T-helper 1 cell treated with Interleukin-12 subunit alpha and Interleukin-12 subunit beta and Interleukin-4 antibody, amounts not matched to agents 30 μg/mL and 1 μg/mL, for 36 hours (primary cell): ENCODE measurements around the gene RTL5.
A peak's percentile ranks its signal among the peaks of the same experiment; 100 is the strongest.

Source experiments
- H3K27ac Mint-ChIP-seq: one replicate; pipeline ENCODE4 v1.8.0; 2021; ENCODE audit warnings: mild to moderate bottlenecking, mixed read lengths
- H3K27me3 Mint-ChIP-seq: one replicate; pipeline ENCODE4 v1.8.0; 2021; ENCODE audit warnings: low read depth, mixed read lengths
- H3K36me3 Mint-ChIP-seq: one replicate; pipeline ENCODE4 v1.8.0; 2021; ENCODE audit warnings: low read depth, mixed read lengths
- H3K4me1 Mint-ChIP-seq: one replicate; pipeline ENCODE4 v1.8.0; 2021; ENCODE audit warnings: low read depth, mixed read lengths
- H3K4me3 Mint-ChIP-seq: one replicate; pipeline ENCODE4 v1.8.0; 2021; ENCODE audit warnings: mild to moderate bottlenecking, moderate library complexity, mixed read lengths
- H3K9me3 Mint-ChIP-seq: one replicate; pipeline ENCODE4 v1.8.0; 2021; ENCODE audit warnings: mixed read lengths

The RTL5 gene

DNA sequence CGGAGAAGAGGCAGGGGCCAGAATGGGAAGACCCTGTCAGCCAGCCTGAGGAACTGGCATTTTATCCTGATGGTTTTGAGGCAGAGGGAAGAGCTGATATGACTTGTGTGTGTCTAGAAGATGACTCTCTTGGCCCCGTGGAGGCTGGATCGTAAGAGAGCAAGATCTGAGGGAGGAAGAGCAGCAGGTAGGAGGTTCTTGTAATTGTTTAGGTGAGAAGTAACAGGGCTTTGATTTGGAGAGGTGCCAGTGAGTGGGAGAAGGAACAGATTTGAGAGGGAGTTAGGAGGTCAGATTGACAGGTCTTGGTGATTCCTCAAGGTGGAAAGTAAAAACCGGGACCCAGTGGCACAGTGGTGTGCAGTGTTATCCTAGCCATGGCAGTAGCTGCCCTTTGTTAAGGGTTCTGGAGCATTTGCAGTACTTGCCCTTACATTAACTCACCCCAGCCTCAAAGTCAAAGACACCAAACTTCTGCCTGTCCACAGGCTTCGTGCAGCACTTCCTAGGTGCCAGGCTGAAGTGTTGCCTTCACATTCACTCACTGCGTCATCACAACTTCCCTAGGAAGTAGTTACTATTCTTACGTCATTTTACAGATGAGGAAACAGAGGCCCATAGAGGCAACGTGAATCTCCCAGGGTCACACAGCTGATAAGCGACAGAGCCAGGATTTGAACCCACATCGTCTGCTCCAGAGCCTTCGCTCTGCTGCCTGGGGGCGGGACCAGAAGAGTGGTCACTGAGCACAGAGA, 23.7 kb downstream of the RTL5 start:
- Mint-ChIP-seq H3K36me3 (peaks cover 8% of the 10 kb centered on the region), H3K9me3 (no peaks in the 10 kb centered on the region), H3K27ac (no peak overlapping the region), H3K27me3 (peaks cover 56% of the 10 kb centered on the region), H3K4me3 (no peak overlapping the region), H3K4me1 (peaks cover 17% of the 10 kb centered on the region)

DNA sequence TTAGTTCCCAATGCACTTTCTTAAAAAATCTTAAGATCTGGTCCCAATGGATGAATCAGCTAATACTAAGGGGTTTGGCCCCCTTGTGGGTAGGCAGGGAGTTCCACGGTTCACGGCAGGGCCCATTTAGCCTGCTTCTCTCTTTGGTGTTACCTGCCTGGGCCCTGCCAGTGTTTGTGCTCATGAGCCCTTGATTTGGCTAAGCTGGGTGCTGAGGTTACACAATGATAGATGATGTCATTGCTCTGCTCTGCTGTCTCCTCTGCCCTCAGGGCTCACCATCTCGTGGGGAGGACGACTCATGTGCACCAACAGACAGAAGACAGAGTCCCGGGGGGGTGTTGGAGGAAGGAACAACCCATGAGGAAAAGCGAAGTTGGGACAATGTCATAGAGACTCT, 24.4 kb downstream of the RTL5 start:
- Mint-ChIP-seq H3K27ac (no peak overlapping the region), H3K4me3 (no peak overlapping the region), H3K27me3 (peaks cover 53% of the 10 kb centered on the region), H3K36me3 (peaks cover 8% of the 10 kb centered on the region), H3K9me3 (no peaks in the 10 kb centered on the region), H3K4me1 (peaks cover 17% of the 10 kb centered on the region)

DNA sequence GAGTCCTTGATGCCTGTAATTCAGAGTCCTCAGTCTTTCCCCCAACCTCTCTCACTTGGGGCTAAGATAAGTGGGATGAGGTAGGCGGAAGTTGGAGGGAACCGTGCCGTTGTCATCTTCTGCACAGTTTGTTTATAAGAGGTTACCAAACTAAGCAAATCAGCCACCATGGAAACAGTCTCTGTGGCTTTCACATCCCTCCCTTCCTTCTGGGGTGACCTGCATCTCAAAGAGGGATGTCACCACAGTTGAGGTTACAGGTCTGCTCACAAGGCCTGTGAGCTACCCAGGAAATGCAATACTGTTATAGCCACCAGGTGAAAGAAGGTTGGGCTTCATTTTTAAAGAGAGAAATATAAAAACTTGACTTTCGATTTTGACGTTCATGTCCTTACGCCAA, 26.3 kb downstream of the RTL5 start:
- H3K4me3 Mint-ChIP-seq: no peak overlapping the region
- H3K27ac Mint-ChIP-seq: no peak overlapping the region

DNA sequence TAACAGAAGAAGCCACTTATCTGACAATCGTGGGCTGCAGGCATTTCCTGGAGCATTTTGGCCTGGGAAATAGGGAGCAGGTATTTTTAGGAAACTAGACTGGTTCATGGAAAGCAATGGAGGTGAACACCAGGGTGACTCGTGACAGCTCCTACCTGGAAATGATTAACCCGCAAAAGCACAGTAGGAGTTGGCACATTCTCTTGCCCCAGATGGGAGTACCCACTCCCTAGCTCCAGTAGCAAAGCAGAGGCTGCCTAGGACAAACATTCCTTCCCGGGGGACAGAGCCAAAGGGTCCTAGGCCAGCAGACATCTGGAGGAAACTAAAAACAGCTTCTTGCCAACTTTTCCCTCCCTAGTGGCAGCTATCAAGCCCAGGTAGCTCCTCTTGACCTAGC, 29.0 kb downstream of the RTL5 start:
- H3K27ac Mint-ChIP-seq: no peak overlapping the region
- H3K4me1 Mint-ChIP-seq: peaks cover 40% of the 10 kb centered on the region
- H3K36me3 Mint-ChIP-seq: peaks cover 6% of the 10 kb centered on the region
- no peaks in the 10 kb centered on the region for H3K9me3 Mint-ChIP-seq
- H3K4me3 Mint-ChIP-seq: no peak overlapping the region
- peaks cover 36% of the 10 kb centered on the region for H3K27me3 Mint-ChIP-seq

More for the DNA sequence above, 26.3 kb downstream of the RTL5 start:
- H3K27me3 Mint-ChIP-seq: peaks cover 37% of the 10 kb centered on the region
- no peaks in the 10 kb centered on the region for H3K9me3 Mint-ChIP-seq
- H3K4me1 Mint-ChIP-seq: peaks cover 32% of the 10 kb centered on the region
- H3K36me3 Mint-ChIP-seq: peaks cover 5% of the 10 kb centered on the region

DNA sequence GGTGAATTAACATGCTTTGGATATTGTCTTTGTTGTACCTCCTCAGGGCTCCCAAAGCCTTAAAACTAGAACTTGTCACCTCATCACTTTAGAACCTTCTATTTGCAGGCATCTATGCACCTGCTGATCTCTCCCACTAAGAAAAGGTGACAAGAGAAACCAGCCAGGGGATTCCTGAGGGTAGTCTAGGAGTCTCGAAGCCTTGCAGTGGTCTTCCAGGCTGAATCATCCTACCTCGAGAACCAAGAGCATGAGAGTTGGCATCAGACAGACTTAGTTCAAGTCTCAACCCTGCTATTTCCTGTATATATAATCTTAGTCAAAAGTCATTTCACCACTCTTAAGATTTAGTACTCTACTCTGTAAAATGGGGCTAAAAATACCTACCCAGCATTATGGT, 29.6 kb downstream of the RTL5 start:
- peak overlapping the region; percentile 68 for H3K4me3 Mint-ChIP-seq
- H3K27ac Mint-ChIP-seq: peak overlapping the region; percentile 16
- peaks cover 36% of the 10 kb centered on the region for H3K27me3 Mint-ChIP-seq
- no peaks in the 10 kb centered on the region for H3K9me3 Mint-ChIP-seq
- peaks cover 37% of the 10 kb centered on the region for H3K4me1 Mint-ChIP-seq
- peaks cover 3% of the 10 kb centered on the region for H3K36me3 Mint-ChIP-seq

DNA sequence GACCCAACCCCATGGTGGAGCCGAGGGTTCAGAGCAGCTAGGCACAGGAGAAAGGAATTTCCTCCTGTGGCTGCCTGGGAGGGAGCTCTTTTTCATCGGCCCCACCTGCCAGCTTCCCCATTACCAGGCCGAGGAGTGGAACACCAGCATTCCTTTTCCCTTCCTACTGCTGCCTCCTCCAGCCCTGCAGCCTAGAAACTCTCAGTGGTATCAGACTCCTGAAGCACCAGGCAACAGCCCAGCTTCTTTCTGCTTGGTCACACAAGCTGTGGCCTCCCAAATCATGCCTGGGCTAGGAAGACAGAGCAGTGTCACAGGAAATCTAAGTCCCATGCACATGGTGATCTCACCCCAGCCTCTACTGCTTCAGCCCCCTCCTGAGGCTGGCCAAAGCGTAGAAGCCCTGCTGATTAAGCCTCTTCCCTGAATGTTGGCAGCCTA, 30.1 kb downstream of the RTL5 start:
- Mint-ChIP-seq H3K36me3 (peaks cover 3% of the 10 kb centered on the region), H3K27ac (peak overlapping the region; percentile 79), H3K27me3 (peaks cover 41% of the 10 kb centered on the region), H3K4me1 (peaks cover 37% of the 10 kb centered on the region), H3K4me3 (peak overlapping the region; percentile 42), H3K9me3 (no peaks in the 10 kb centered on the region)

DNA sequence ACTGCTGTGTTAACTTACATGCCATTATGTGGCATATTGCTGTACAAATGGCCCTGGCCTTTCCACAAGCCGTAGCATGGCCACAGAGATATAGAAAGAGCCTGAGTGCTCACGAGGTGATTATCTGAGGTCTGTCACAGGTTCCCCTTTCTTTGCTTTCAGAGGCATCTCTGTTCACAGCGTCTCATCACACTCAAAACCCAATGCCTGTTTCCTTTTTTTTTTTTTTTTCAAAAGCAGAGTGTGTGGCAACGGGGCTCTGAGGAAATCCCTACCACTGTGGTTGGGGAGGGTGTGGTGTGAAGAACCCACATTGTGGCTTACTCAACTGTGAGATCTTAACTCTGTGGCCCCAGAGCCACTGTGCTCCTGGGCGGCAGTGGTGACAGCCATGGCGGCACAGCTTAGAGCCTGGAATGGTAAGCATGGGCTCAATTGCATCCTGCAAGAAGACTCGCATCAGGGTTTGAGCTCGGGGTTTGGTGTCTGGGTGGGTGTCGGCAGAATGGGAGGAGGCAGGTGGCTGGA, 30.8 kb downstream of the RTL5 start:
- Mint-ChIP-seq H3K4me1 (peaks cover 34% of the 10 kb centered on the region), H3K9me3 (no peaks in the 10 kb centered on the region), H3K36me3 (peaks cover 3% of the 10 kb centered on the region), H3K27me3 (peaks cover 48% of the 10 kb centered on the region), H3K27ac (peak overlapping the region; percentile 79), H3K4me3 (peak overlapping the region; percentile 66)

DNA sequence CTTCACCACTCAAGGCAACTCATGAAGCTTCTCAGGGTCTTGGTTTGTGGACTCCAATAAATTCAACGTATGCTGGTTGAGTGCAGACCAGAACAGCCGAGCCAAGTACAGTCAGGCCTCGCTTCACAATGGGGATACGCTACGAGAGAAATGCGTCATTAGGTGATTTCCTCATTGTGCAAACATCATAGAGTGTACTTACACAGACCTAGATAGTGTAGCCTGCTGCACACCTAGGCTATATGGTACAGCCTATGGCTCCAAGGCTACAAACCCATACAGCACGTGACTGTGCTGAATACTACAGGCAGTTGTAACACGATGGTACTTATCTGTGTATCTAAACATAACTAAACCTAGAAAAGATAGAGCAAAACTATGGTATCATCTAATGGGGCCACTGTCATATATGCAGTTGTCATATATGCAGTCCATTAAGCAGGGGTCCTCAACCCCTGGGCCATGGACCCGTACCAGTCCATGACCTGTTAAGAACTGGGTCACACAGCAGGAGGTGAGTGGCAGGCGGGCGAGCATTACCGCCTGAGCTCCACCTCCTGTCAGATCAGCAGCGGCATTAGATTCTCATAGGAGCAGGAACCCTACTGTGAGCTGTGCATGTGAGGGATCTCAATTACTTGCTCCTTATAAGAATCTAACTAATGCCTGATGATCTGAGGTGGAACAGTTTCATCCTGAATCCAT, 31.5 kb downstream of the RTL5 start:
- Mint-ChIP-seq H3K4me1 (peaks cover 32% of the 10 kb centered on the region), H3K4me3 (peak overlapping the region; percentile 66), H3K27me3 (peaks cover 53% of the 10 kb centered on the region), H3K9me3 (no peaks in the 10 kb centered on the region), H3K36me3 (peaks cover 3% of the 10 kb centered on the region), H3K27ac (peak overlapping the region; percentile 79)

DNA sequence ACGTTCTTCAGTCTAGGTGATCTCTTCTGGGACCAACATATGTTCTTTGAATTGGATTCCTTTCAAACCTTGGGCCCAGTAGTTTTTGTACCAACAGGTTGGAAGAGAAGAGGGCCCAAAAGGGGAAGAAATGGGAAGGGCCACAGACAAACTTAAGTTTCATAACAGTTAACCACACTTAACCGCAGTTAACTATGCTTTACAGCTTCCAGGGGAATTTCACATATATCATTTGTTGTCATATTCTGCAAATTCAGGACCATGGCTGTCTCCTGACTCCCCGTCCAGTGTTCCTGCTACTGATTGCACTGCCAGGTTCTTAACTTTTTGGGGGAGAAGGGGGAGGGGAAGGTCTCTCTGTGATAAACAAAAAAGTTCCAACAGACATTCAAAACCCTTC, 34.6 kb downstream of the RTL5 start:
- peaks cover 55% of the 10 kb centered on the region for H3K27me3 Mint-ChIP-seq
- no peaks in the 10 kb centered on the region for H3K9me3 Mint-ChIP-seq
- peaks cover 30% of the 10 kb centered on the region for H3K4me1 Mint-ChIP-seq
- H3K4me3 Mint-ChIP-seq: no peak overlapping the region
- peaks cover 3% of the 10 kb centered on the region for H3K36me3 Mint-ChIP-seq
- H3K27ac Mint-ChIP-seq: no peak overlapping the region

DNA sequence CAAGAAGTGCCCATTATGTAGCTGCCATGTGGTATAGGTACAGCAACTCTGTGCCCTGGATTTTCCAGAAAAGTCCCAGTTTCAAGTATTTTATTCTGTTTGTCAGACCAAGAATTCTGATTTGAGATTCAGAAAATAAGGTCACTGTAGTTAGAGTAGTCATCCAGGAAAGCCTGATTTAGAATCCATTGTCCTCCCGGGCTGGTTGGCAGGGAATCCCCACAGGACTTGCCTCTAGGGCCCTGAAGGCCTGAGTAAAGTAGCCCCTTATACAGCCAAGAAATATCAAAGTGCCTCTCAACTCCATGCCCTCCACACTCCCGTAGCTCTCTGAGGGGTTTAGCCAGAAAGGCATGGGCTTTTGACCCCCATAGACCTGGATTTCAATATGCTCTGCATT, 36.3 kb downstream of the RTL5 start:
- peaks cover 60% of the 10 kb centered on the region for H3K27me3 Mint-ChIP-seq
- H3K4me1 Mint-ChIP-seq: peaks cover 16% of the 10 kb centered on the region
- H3K4me3 Mint-ChIP-seq: no peak overlapping the region
- H3K27ac Mint-ChIP-seq: no peak overlapping the region
- peaks cover 3% of the 10 kb centered on the region for H3K36me3 Mint-ChIP-seq
- no peaks in the 10 kb centered on the region for H3K9me3 Mint-ChIP-seq

DNA sequence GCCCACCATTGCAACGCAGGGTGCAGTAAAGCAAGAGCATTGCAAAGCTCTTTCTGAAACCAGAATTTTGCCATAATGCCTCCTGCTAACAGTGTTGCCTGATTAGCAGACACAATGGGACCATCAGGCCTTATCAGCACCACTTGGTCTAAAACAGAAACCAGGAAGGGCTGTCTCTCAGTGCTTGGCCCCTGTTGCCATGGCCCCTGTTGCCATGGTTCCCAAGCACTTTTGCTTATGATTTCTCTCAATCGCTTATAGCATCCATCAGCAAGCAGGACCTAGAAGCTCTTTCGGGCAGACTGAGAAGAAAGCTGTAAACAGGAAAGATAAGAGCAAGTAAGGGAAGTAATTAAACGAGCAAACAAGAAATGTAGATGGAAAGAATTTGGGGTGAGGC, 36.8 kb downstream of the RTL5 start:
- no peaks in the 10 kb centered on the region for H3K9me3 Mint-ChIP-seq
- H3K36me3 Mint-ChIP-seq: peaks cover 3% of the 10 kb centered on the region
- H3K4me1 Mint-ChIP-seq: peaks cover 11% of the 10 kb centered on the region
- H3K4me3 Mint-ChIP-seq: no peak overlapping the region
- peak overlapping the region; percentile 5 for H3K27ac Mint-ChIP-seq
- H3K27me3 Mint-ChIP-seq: peaks cover 57% of the 10 kb centered on the region

DNA sequence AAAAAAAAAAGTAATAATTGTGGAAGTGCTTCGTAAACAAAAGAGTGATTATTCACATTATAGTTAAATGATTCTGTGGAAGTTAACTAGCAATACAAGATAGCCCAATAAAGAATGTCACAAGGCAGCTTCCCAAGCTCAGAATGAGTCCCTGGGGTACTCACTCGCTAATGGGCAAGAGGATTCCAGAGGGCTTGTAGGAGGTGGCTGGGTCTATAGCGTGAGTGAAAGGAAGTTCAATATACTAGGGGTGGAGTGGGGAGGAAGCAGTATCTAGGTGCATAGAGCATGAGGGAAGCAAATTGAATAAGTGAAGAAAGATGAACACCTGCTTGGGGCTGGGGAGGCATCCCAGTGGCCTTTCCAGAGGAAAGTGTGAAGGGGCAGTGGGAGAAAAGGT, 42.5 kb downstream of the RTL5 start:
- no peak overlapping the region for H3K27ac Mint-ChIP-seq
- no peaks in the 10 kb centered on the region for H3K36me3 Mint-ChIP-seq
- H3K27me3 Mint-ChIP-seq: peaks cover 52% of the 10 kb centered on the region
- no peak overlapping the region for H3K4me3 Mint-ChIP-seq
- peaks cover 1% of the 10 kb centered on the region for H3K4me1 Mint-ChIP-seq
- no peaks in the 10 kb centered on the region for H3K9me3 Mint-ChIP-seq

DNA sequence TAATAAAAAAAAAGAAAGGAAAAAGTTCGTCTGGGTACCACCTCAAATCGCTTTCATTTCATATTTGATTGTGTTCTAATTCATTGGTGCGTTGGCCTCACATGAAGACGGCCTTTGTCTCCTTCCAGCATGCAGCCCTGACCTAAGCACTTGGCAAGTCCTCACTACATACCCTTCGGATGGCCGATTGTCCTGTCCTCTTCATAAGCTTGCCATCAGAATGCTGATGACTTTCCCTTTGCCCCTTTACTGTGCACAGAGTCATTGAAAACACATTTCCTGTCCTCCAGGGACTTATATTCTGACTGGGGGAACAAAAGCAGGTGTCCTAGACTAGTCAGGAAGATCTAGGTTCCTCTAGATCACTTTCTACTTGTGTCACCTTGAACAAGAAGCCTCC, 43.0 kb downstream of the RTL5 start:
- peaks cover 50% of the 10 kb centered on the region for H3K27me3 Mint-ChIP-seq
- no peaks in the 10 kb centered on the region for H3K9me3 Mint-ChIP-seq
- H3K27ac Mint-ChIP-seq: no peak overlapping the region
- peaks cover 1% of the 10 kb centered on the region for H3K4me1 Mint-ChIP-seq
- no peaks in the 10 kb centered on the region for H3K36me3 Mint-ChIP-seq
- H3K4me3 Mint-ChIP-seq: no peak overlapping the region

DNA sequence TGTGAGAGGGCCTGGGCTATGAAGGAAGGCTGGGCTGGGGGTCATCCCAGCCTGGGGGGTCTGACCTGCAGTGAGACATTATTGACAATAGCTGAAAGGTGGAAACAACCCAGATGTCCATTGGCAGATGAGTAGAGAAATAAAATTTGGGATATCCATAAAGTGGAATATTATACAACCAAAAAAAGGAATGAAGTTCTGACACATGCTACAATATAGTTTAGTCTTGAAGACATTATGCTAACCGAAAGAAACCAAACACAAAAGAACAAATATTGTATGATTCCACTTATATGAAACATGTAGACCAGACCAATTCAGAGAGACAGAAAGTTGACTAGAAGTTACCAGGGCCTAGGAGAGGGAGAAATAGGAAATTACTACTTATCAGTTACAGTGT, 44.7 kb downstream of the RTL5 start:
- no peaks in the 10 kb centered on the region for H3K4me1 Mint-ChIP-seq
- H3K27me3 Mint-ChIP-seq: peaks cover 40% of the 10 kb centered on the region
- H3K9me3 Mint-ChIP-seq: no peaks in the 10 kb centered on the region
- H3K4me3 Mint-ChIP-seq: no peak overlapping the region
- H3K27ac Mint-ChIP-seq: no peak overlapping the region
- no peaks in the 10 kb centered on the region for H3K36me3 Mint-ChIP-seq

DNA sequence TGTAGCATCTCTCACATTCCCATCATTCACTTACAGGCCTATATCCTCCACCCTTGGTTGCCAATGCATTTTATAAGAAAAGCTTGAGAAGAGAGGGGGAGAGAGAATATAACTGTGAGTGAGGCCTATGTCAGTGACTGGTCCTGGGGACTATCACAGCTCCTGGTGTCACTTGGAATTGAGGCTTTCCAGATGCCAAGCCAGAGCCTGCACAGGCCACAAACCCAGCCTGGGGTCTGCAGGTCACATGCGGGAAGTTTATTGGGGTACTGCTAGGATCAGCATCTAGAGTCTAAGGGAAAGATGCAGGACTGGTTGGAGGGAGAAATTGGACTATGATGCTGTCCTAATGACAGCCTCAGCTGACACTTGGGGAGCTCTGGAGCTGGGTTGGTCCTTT, 47.6 kb downstream of the RTL5 start:
- Mint-ChIP-seq H3K27me3 (peaks cover 41% of the 10 kb centered on the region), H3K4me1 (no peaks in the 10 kb centered on the region), H3K36me3 (no peaks in the 10 kb centered on the region), H3K27ac (no peak overlapping the region), H3K9me3 (no peaks in the 10 kb centered on the region), H3K4me3 (no peak overlapping the region)
